AG08396 (cell line): ENCODE results near the gene CLDN18.
A peak's percentile ranks its signal among the peaks of the same experiment; 100 is the strongest.

Experiments
- DNase-seq: peaks from one replicate; pipeline ENCODE4 v3.0.0; 2012; ENCODE audit warnings: low spot score, mixed read lengths

CLDN18 gene

GRCh38 chr3:138027821-138028220 is 17.9 kb downstream of the CLDN18 start:
- DNase-seq, result no peak

DNA sequence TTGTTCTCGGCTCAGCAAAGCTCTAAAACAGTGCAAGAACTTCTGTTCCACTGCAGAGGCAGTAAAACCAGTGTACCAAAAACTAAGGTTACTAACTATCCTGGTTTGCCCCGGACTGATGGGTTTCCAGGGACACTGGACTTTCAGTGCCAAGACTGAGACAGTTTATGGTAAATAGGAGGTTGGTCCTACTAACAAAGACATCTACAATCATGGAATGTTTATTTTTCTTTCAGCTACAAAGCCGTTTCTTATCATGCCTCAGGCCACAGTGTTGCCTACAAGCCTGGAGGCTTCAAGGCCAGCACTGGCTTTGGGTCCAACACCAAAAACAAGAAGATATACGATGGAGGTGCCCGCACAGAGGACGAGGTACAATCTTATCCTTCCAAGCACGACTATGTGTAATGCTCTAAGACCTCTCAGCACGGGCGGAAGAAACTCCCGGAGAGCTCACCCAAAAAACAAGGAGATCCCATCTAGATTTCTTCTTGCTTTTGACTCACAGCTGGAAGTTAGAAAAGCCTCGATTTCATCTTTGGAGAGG is 20.8 kb downstream of the CLDN18 start:
- DNase-seq, result no peak

DNA sequence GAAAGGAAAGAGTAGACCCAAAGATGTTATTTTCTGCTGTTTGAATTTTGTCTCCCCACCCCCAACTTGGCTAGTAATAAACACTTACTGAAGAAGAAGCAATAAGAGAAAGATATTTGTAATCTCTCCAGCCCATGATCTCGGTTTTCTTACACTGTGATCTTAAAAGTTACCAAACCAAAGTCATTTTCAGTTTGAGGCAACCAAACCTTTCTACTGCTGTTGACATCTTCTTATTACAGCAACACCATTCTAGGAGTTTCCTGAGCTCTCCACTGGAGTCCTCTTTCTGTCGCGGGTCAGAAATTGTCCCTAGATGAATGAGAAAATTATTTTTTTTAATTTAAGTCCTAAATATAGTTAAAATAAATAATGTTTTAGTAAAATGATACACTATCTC is 21.6 kb downstream of the CLDN18 start:
- no peak for DNase-seq

DNA sequence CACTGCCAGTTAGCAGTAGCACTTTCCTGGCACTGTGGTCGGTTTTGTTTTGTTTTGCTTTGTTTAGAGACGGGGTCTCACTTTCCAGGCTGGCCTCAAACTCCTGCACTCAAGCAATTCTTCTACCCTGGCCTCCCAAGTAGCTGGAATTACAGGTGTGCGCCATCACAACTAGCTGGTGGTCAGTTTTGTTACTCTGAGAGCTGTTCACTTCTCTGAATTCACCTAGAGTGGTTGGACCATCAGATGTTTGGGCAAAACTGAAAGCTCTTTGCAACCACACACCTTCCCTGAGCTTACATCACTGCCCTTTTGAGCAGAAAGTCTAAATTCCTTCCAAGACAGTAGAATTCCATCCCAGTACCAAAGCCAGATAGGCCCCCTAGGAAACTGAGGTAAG is 22.6 kb downstream of the CLDN18 start:
- no peak for DNase-seq

DNA sequence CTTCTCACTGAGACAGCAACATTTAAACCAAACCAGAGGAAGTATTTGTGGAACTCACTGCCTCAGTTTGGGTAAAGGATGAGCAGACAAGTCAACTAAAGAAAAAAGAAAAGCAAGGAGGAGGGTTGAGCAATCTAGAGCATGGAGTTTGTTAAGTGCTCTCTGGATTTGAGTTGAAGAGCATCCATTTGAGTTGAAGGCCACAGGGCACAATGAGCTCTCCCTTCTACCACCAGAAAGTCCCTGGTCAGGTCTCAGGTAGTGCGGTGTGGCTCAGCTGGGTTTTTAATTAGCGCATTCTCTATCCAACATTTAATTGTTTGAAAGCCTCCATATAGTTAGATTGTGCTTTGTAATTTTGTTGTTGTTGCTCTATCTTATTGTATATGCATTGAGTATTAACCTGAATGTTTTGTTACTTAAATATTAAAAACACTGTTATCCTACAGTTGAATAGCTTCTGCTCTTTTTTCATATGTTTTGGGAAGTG is 23.3 kb downstream of the CLDN18 start:
- no peak for DNase-seq

GRCh38 chr3:138034918-138035317 is 25.0 kb downstream of the CLDN18 start:
- no peak for DNase-seq

DNA sequence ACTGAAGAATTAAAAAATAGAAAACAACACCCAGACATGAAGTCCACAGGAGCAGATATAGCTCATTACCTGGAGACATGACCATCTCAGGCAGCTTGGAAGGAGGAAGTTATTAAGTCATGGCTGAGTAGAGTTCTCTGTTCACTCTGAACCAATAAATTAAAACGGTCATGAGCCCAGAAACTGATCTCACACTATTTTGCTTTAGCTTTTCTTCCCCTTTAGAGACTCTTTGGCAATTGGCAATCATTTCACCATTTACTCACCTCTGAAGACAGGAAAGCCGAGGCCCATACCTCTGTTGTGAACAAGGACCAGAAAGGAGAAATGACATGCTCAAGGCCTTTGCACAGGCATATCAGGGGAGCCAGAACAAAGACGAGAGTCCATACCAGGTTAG is 26.6 kb downstream of the CLDN18 start:
- no peak for DNase-seq

DNA sequence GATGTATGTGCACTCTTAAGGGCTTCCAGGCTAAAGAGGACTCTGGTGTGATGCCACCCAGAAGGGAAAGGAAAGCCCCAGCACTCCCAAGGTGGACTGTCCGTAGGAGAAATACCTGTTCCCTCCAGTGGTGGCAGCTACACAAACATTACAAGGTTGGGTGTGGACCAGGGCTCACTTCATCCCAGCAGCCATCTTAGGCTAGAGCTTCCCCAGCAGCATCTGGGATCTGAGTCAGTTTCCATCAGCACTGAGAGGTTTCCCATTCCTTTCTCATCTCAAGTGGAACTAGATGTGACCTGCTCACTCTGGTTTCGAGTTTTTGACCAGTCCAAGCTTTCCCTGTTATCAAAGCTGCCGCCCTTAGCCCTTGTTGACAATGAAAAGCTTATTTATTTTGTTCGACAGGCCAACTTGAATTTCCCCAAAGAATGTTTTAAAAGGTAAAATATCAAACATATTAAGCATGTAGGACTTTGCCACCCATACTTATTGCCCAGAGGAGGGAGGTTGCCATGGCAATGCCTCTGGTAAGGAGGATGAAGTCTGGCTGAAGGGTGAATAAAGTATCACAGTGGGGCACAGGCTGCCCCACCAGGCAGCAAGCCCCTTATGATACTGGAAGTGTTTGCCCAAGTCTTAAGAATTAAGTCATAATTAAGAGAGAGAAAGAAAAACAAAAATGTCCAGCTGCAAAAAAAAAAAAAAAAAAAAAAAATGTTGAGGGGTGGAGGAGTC is 28.9 kb downstream of the CLDN18 start:
- DNase-seq, result no peak

- peak; percentile 53 for DNase-seq
Observed at GRCh38 chr3:138042043-138042442, 32.1 kb downstream of the CLDN18 start.

DNA sequence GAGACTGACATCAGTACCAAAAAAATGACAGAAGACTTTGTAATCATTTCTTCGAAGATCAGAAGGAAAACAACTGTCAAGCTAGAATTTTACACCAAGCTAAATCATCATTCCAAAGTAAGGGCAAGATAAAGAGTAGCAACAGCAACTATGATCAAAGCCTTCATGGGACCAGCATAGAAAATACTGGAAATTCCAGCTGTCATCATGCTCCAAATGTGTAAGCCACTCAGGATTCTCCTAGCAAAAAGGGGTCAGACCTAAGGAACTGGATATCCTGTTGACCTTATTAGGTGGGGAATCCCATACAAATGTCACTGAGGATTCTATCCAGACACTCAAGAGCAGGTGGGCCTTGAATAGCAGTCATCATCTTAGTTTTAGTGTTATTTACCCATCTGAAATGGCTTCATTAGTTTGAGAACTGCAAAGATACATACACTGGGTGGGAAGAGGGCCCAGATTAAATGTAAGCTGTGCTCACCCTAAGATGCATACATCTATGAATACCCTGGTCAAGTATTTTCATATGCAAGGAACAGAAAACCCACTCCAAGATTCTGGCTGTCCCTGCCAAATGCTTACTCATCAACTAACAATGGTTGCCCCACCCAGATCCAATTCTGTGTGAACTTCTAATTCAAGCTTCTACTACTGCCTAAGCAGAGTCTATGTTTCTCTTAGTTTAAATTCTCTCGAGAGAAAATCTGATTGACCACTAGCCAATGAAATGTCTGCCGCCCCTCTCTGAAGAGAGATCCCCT is 33.5 kb downstream of the CLDN18 start:
- peak; percentile 40 for DNase-seq

DNA sequence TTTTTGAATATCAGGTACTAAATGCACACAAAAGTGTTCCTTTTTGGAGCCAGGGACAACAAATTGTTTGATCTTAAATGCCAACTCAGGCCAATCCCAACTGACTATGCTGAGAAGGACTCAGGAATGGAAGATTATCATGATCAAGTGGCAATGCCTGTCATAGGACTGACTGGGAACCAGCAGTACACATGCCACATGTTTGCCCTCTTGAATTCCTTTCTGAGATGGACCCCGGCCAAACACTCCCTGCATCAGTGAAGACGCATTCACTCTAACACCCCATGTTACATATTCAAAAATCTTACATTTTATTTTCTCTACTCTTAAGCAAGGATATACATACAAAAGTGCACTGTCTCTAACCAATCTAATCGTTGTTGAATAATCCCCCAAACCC is 36.1 kb downstream of the CLDN18 start:
- no peak for DNase-seq

- no peak for DNase-seq
Observed at GRCh38 chr3:138046955-138047354, 37.0 kb downstream of the CLDN18 start.

- DNase-seq, result no peak
Observed at GRCh38 chr3:138047596-138048158, 37.7 kb downstream of the CLDN18 start.

DNA sequence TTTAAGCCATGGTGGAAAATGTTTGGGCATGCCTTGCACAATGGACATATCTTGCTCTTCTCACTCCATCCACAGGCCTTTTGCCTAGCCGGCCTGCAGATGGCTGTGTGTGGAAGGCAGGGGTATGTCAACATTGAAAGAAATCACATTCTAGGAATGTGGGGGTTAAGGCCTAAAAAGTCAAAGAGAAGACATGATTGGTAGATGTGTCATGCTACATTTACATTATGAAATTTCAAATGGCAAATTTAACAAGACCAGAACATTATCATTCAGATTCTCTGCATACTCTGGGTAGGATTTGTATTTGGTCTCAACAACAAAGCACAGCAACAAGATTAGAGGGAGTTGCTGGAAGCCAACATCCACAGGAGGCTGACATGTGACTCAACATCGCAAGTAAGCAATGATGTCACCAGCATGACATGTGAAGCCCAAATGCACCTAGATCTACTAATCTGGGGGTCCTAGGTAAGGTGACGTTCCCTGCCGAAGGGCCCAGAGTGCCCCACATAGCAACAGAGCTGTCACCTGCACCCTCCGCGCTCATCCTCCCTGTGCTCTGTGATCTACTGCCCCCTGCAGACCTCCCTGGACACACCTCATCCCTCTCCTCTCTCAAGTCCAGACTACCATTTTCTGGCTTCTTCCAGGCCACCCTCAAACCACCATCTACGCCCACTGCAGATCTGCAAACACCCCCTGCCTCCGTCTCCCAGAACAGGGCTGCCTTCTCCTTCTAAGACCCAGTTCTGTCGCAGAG is 39.4 kb downstream of the CLDN18 start:
- DNase-seq, result peak; percentile 65

DNA sequence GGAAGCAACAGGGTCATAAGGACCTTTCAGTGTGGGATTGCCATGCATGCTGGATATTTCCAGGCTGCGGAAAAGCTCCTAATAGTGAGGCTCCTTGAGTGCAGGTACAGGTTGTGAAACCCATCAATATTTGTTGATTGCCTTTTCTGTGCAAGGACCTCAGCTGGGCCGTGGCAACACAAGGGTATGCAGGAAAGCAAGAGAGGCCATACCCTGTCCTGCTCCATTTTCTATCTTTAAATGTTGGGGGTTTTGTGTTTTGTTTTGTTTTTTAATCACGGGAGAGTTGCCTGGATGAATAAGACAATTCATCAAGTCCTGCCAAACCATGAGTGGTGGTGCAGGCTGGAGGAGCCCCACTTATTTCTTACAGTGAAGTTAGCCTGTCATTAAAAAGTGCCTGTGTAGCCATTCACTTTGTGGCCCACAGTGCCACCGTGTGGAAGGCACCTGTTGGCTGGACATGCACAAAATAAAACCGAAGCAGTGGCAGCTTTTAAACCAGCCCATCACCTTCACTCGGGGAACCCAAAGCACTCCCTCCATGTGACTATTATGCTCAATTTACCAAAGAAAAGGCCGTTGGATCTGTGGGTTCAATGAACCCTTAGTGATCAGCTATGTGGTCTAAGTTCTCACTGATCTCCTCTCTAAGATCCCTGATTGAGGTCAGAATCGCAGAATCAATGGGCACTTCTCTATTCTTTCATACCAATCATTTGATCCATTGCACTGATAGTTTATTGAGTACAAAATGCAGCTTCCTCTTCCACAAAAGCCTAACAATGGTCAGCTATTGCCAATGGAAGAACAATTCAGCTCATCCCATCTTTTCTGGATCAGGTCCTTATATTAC is 42.2 kb downstream of the CLDN18 start:
- DNase-seq, result peak; percentile 45

DNA sequence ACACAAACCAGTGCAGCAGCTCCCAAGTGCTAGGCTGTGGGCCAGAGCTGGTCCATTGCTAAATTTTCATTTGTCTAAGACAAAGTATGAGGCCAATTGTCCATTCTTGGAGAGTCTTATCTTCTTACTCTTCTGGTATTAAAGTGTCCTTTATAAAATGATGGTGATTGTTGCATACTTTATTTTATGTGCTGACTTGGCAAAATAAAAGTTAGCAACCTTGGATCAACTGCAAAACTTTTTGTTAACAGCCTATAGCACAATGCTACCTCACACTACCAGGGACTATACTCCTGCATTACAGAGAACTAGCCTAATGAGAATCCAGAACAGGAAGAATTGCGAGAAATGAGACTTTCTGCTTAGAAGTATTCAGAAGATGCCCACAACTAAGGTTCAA is 44.1 kb downstream of the CLDN18 start:
- DNase-seq, result no peak

GRCh38 chr3:138057384-138057783 is 47.4 kb downstream of the CLDN18 start:
- no peak for DNase-seq

DNA sequence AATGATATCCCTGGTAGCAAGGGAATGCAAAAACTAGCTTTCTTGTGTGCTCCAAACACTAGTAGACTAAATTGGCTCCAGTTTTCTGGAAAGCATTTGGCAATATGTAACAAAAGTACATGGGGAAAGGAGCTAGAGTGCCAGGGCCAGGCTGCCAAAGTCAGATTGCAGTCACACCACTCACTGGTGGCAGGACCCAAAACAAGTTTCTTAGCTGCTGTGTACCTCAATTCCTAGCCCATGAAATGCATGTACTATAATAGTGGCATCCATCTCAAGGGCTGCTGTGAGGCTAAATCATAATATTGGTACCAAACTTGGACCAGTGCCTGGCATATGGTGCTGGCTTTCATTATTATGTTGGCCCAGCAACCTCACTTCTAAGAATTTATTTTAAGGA is 49.3 kb downstream of the CLDN18 start:
- no peak for DNase-seq

GRCh38 chr3:138060792-138061191 is 50.8 kb downstream of the CLDN18 start:
- no peak for DNase-seq

DNA sequence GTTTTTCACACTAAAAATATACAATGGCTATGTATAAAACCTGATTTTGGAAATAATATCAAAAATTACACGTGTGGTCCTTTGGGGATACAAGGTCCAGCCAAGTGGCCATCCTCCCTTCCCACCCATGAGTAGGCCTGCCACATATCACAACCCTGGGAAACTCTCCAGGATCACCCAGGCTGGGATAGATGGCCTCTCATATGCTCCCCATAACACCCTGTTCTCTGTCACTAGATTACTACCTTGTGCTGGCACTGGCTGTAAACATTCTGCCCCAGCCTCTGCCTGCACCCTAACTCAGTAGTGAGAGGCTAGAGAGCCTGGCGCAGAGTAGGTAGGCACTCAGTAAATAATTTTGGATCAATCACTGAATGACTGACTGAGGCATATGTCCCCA is 52.1 kb downstream of the CLDN18 start:
- no peak for DNase-seq

DNA sequence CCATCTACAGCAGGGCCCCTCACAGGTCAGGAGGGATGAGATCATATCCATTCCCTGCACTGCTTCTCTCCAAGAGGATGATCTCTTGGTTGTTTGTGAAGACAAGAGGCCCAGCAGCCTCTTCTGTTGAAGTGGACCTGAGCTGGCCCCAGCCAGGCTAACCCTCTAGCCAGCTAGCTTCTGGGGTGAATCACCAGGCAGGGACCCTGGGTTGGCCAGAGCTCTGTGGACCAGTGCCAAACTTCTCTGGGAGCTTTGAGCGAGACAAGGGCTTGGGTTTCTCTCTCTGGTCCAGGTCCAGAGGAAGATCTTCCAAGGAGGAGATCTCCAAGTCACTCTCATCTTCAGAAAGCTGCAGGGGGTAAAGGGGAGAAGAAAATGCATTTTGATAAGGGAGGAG is 52.7 kb downstream of the CLDN18 start:
- DNase-seq, result peak; percentile 57
